Activated naive CD8-positive, alpha-beta T cell (primary cell): ENCODE results near the gene MSI2.
"Not testable (repeated sequence)": the region's sequence is repeated elsewhere in the genome, so short reads cannot be mapped to it uniquely, and the experiment has no call there.

Experiments used
- H3K27ac Mint-ChIP-seq: one replicate; pipeline ENCODE4 v1.8.0; 2021; ENCODE audit warnings: mixed read lengths
- H3K27me3 Mint-ChIP-seq: one replicate; pipeline ENCODE4 v1.8.0; 2021; ENCODE audit warnings: mixed read lengths
- H3K36me3 Mint-ChIP-seq: one replicate; pipeline ENCODE4 v1.8.0; 2021; ENCODE audit warnings: mixed read lengths
- H3K4me1 Mint-ChIP-seq: one replicate; pipeline ENCODE4 v1.8.0; 2021; ENCODE audit warnings: low read depth, mixed read lengths
- H3K4me3 Mint-ChIP-seq: one replicate; pipeline ENCODE4 v1.8.0; 2021; ENCODE audit warnings: mild to moderate bottlenecking, mixed read lengths
- H3K9me3 Mint-ChIP-seq: one replicate; pipeline ENCODE4 v1.8.0; 2021; ENCODE audit warnings: low read depth, mixed read lengths

MSI2 gene

GRCh38 chr17:57255776-57256681 lies at the start of gene MSI2:
TSS of gene MSI2 (plus strand) at chr17:57256523. CDS start at chr17:57256743, 220 bp downstream.
- H3K4me1 Mint-ChIP-seq, result peaks cover 39% of the 10 kb centered on the region
- no peaks in the 10 kb centered on the region for H3K27me3 Mint-ChIP-seq
- peak within 1 kb of the TSS; percentile 90 for H3K27ac Mint-ChIP-seq
- peaks cover 6% of the 10 kb centered on the region for H3K9me3 Mint-ChIP-seq
- H3K36me3 Mint-ChIP-seq, result peaks cover 3% of the 10 kb centered on the region
- H3K4me3 Mint-ChIP-seq, result peak within 1 kb of the TSS; percentile 87

DNA sequence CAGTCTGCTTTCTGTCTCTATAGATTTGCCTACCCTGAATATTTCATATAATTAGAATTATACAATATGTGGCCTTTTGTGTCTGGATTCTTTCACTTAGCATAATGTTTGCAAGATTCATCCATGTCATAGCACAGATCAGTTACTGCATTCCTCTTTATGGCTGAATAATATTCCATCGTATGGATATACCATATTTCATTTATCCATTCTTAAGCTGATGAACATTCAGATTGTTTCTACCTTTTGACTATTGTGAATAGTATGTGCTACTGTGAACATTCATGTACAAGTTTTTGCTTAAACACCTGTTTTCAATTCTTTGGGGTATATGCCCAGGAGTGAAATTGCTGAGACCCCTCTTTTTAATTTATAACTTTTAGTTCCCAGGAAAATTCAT lies 49.4 kb upstream of the MSI2 start:
- peaks cover 4% of the 10 kb centered on the region for H3K27me3 Mint-ChIP-seq
- H3K4me1 Mint-ChIP-seq, result no peaks in the 10 kb centered on the region
- no peak overlapping the region for H3K4me3 Mint-ChIP-seq
- H3K27ac Mint-ChIP-seq, result no peak overlapping the region
- peaks cover 12% of the 10 kb centered on the region for H3K36me3 Mint-ChIP-seq
- H3K9me3 Mint-ChIP-seq, result peaks cover 18% of the 10 kb centered on the region

- Mint-ChIP-seq H3K27ac (no peak overlapping the region), H3K9me3 (peaks cover 18% of the 10 kb centered on the region), H3K36me3 (peaks cover 12% of the 10 kb centered on the region), H3K4me1 (no peaks in the 10 kb centered on the region), H3K4me3 (no peak overlapping the region), H3K27me3 (peaks cover 4% of the 10 kb centered on the region)
Measured at GRCh38 chr17:57207396-57207795, 48.9 kb upstream of the MSI2 start.

- Mint-ChIP-seq H3K27ac (no peak overlapping the region), H3K4me1 (no peaks in the 10 kb centered on the region), H3K4me3 (no peak overlapping the region), H3K9me3 (peaks cover 18% of the 10 kb centered on the region), H3K36me3 (peaks cover 12% of the 10 kb centered on the region), H3K27me3 (peaks cover 2% of the 10 kb centered on the region)
Measured at GRCh38 chr17:57210224-57210553, 46.1 kb upstream of the MSI2 start.

DNA sequence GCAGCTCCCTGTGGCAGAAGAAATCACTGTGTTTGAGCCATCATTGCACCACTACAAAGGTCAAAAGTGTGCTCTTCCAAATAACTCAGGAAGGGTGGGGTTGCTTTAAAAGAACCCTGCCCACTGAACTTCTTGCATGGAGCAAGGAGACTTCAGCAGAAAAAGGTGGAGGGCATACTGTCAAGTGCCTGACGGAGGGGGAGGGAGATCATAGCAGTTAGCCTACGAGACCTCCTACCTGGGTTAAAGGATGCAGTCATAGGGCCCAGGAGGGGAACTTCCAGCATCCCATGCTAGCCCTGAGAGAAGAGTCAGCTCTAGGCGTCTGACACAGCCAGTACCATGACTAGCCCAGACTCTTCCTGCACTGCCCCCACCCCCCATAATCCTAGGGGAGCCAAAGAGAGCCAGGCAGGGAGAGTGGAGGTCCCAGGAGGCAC lies 45.3 kb upstream of the MSI2 start:
- H3K4me1 Mint-ChIP-seq, result no peaks in the 10 kb centered on the region
- H3K4me3 Mint-ChIP-seq, result no peak overlapping the region
- no peak overlapping the region for H3K27ac Mint-ChIP-seq
- peaks cover 12% of the 10 kb centered on the region for H3K36me3 Mint-ChIP-seq
- peaks cover 18% of the 10 kb centered on the region for H3K9me3 Mint-ChIP-seq
- peaks cover 2% of the 10 kb centered on the region for H3K27me3 Mint-ChIP-seq

DNA sequence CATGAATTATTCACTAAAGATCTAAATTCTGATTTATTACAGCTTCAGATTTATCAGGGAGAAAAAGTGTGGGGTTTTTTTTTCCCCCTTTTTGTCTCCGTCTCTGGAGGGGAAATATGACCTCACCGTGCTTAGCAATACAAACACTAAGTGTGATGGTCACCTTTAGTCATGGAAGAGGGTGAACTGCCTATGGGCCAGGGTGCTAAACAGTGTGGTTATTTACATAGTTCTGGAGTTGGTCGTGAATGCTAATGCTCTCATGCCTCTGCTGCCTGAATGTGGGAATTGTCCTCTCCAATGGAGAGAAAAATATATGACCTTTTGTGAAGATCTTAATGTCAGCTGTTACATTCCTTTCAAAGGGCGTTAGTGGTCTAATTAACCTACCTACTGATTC lies 44.8 kb upstream of the MSI2 start:
- peaks cover 2% of the 10 kb centered on the region for H3K27me3 Mint-ChIP-seq
- H3K27ac Mint-ChIP-seq, result no peak overlapping the region
- H3K4me1 Mint-ChIP-seq, result no peaks in the 10 kb centered on the region
- H3K4me3 Mint-ChIP-seq, result no peak overlapping the region
- peaks cover 18% of the 10 kb centered on the region for H3K9me3 Mint-ChIP-seq
- H3K36me3 Mint-ChIP-seq, result peaks cover 12% of the 10 kb centered on the region

DNA sequence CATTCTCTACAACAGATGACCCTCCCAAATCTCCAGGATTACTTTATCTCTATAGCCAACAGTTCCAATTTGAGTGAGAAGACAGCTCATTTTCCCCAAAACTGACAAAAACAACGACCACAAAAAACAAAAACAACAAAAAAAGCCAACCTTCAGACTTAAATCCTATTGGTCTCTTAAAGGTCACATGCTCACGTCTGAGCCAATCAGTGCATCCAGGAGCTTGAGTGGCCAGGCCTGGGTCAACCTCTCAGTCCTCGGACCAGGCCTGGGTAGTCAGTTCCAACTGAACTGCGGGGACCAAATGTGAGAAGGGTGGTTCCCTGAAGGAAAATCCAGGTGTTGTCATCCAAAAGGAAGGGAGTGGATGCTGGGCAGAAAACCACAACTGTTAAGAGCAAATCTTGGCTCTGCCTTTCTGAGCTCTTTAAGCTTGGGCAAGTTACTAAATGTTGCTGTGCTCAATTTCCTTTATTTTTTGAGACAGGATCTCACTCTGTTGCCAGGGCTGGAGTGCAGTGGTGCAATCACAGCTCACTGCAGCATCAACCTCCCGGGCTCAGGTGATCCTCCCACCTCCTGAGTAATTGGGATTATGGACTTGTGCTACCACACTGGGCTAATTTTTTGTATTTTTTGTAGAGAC lies 43.0 kb upstream of the MSI2 start:
- peaks cover 5% of the 10 kb centered on the region for H3K36me3 Mint-ChIP-seq
- H3K27me3 Mint-ChIP-seq, result peaks cover 2% of the 10 kb centered on the region
- no peak overlapping the region for H3K27ac Mint-ChIP-seq
- H3K4me1 Mint-ChIP-seq, result no peaks in the 10 kb centered on the region
- H3K9me3 Mint-ChIP-seq, result peaks cover 11% of the 10 kb centered on the region
- H3K4me3 Mint-ChIP-seq, result no peak overlapping the region

- no peak overlapping the region for H3K4me3 Mint-ChIP-seq
- H3K9me3 Mint-ChIP-seq, result no peaks in the 10 kb centered on the region
- no peaks in the 10 kb centered on the region for H3K4me1 Mint-ChIP-seq
- no peak overlapping the region for H3K27ac Mint-ChIP-seq
- H3K27me3 Mint-ChIP-seq, result peaks cover 1% of the 10 kb centered on the region
- no peaks in the 10 kb centered on the region for H3K36me3 Mint-ChIP-seq
Measured at GRCh38 chr17:57215317-57215716, 41.0 kb upstream of the MSI2 start.

DNA sequence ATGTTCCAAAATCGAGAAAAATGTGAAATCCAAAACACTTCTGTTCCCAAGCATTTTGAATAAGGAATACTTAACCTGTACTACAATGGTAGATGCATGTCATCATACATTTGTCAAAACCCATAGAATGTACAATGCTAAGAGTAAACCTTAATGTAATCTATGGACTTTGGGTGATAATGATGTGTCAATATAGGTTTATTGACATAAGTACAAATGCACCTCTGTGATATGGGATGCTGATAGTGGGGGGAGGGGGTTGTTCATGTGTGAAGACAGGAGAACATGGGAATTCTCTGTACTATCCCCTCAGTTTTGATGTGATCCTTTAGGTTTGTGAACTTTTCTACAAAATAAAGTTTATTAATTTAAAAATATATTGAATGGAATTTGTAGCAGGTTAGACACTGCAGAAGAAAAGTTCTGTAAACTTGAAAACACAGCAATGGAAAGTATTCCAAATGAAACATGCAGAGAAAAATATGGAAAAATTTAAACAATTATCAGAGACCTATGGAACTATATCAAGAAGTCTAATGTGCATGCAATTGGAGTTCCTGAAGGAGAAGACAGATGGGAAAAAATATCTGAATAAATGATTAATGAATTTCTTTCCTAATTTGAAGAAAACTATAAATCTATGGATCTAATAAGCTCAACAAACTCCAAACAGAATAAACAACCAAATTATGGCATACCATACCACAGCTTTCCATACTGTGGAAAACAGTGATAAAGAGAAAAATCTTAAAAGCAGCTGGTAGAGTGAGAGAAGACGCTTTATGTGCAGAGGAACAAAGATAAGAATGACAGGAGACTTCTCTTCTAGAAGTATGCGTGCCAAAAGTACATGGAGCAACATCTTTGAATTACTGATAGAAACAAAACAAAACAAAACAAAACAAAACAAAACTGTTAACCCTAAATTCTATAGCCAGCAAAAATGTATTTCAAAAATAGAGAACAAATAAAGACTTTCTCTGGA lies 34.7 kb upstream of the MSI2 start:
- H3K27me3 Mint-ChIP-seq, result no peaks in the 10 kb centered on the region
- no peak overlapping the region for H3K4me3 Mint-ChIP-seq
- H3K4me1 Mint-ChIP-seq, result no peaks in the 10 kb centered on the region
- peaks cover 6% of the 10 kb centered on the region for H3K9me3 Mint-ChIP-seq
- H3K27ac Mint-ChIP-seq, result no peak overlapping the region
- H3K36me3 Mint-ChIP-seq, result peaks cover 3% of the 10 kb centered on the region

- not testable (repeated sequence) for H3K4me3 Mint-ChIP-seq, H3K27me3 Mint-ChIP-seq, H3K27ac Mint-ChIP-seq, H3K36me3 Mint-ChIP-seq, H3K4me1 Mint-ChIP-seq, H3K9me3 Mint-ChIP-seq
Measured at GRCh38 chr17:57222422-57222821, 33.9 kb upstream of the MSI2 start.

DNA sequence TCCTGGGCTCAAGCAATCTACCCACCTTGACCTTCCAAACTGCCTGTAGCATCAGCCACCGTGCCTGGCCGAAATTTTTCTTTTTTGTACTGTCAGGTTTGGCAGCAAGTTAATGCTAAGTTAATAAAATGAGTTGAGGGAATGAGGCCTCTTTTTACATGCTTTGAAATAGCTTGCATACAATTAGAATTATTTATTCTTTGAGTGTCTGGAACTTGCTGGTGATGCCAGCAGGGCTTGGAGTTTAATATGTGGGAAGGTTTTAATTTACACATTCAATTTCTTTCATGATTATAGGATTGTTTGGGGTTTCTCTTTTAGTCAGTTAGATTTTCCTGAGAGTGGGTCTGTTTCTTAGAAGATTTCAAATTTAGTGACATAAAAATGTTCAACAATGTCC lies 31.2 kb upstream of the MSI2 start:
- Mint-ChIP-seq H3K36me3 (peaks cover 3% of the 10 kb centered on the region), H3K4me1 (no peaks in the 10 kb centered on the region), H3K27ac (no peak overlapping the region), H3K4me3 (no peak overlapping the region), H3K27me3 (peaks cover 5% of the 10 kb centered on the region), H3K9me3 (peaks cover 6% of the 10 kb centered on the region)

GRCh38 chr17:57226793-57227192 lies 29.5 kb upstream of the MSI2 start:
- H3K4me1 Mint-ChIP-seq, result no peaks in the 10 kb centered on the region
- peaks cover 4% of the 10 kb centered on the region for H3K9me3 Mint-ChIP-seq
- H3K27ac Mint-ChIP-seq, result no peak overlapping the region
- no peak overlapping the region for H3K4me3 Mint-ChIP-seq
- H3K36me3 Mint-ChIP-seq, result peaks cover 3% of the 10 kb centered on the region
- peaks cover 6% of the 10 kb centered on the region for H3K27me3 Mint-ChIP-seq

DNA sequence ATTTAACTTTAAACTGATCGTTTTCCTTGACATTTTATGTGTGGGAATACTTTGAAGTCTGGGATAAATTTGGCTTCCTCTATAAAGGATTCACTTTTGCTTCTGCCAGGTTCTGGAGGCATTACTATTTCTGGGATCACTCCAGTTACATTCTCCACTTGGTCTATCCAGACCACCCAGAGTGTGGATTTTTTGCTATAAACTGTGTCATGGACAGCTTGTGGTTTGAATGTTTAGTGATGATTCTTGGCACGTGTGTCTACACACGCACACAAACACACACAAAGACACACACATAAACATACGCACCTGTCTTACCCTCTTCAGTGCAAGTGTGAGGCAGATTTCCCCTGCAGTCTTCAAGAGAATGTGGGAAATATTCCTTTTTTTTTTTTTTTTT lies 27.4 kb upstream of the MSI2 start:
- Mint-ChIP-seq H3K27me3 (peaks cover 17% of the 10 kb centered on the region), H3K4me1 (no peaks in the 10 kb centered on the region), H3K27ac (no peak overlapping the region), H3K36me3 (peaks cover 2% of the 10 kb centered on the region), H3K9me3 (no peaks in the 10 kb centered on the region), H3K4me3 (no peak overlapping the region)

DNA sequence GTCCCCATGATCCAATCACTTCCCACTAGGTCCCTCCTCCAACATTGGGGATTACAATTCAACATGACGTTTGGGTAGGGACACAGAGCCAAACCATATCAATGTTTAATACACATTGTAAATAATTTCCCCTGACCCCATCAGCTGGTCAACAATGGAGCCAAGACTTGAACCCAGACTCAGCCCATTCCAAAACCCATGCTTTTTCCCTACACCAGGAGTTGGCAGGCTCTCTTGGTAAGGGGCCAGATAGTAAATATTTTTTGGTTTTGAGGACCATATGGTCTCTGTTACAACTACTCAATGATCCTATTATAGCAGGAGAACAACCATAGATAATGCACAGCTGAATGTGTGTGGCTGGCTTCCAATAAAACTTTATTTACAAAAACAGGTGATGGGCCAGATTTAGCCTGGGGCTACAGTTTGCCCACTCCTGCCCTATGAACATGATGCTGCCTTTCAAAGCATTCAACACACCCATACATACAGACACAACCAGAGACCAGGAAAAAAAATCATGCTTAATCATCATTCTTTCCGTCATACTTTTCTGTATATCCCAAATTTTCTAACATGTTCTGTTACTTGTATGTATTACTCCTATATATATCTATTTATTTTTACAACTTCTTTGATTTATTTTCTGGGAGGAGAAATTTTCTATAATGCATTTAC lies 22.1 kb upstream of the MSI2 start:
- no peak overlapping the region for H3K4me3 Mint-ChIP-seq
- H3K36me3 Mint-ChIP-seq, result peaks cover 2% of the 10 kb centered on the region
- H3K27me3 Mint-ChIP-seq, result peaks cover 15% of the 10 kb centered on the region
- no peaks in the 10 kb centered on the region for H3K9me3 Mint-ChIP-seq
- H3K4me1 Mint-ChIP-seq, result no peaks in the 10 kb centered on the region
- H3K27ac Mint-ChIP-seq, result no peak overlapping the region
